Subcutaneous adipose tissue (tissue), 4 donors: Measurements from ENCODE around the gene DNAJB6. TPM values are rescaled to one million over a fixed set of nuclear protein-coding genes. Genes with fewer than 3 reads are reported as not detected.

Source experiments
- CTCF ChIP-seq: fragments of 450-650 bp; IDR thresholded peaks from one replicate; pipeline ENCODE4 v1.5.1; 2016; ENCODE audit warnings: low read depth, mild to moderate bottlenecking, control low read depth, antibody characterized with exemption, moderate library complexity
- total RNA-seq, 4 donors: library from RNA; depleted of rRNA; stranded (reverse); fragments of >200 nt; gene quantifications; one replicate each; pipeline ENCODE4 v1.1.0, GENCODE V29; 2016

DNAJB6 gene
- total RNA-seq, 4 donors from 2014 or later: 87.5 to 138 (median 92.7) TPM

- no peak for TF ChIP-seq CTCF
Observed at GRCh38 chr7:157372300-157373232, 35.8 kb downstream of the DNAJB6 start.

- no peak for TF ChIP-seq CTCF
Observed at GRCh38 chr7:157373493-157373892, 36.7 kb downstream of the DNAJB6 start.

GRCh38 chr7:157375410-157375809, 38.6 kb downstream of the DNAJB6 start:
- no peak for TF ChIP-seq CTCF

- no peak for TF ChIP-seq CTCF
Observed at GRCh38 chr7:157377436-157378124, 40.8 kb downstream of the DNAJB6 start.

GRCh38 chr7:157378390-157378789, 41.6 kb downstream of the DNAJB6 start:
- no peak for TF ChIP-seq CTCF

GRCh38 chr7:157379493-157379892, 42.7 kb downstream of the DNAJB6 start:
- no peak for TF ChIP-seq CTCF

- TF ChIP-seq CTCF: no peak
Observed at GRCh38 chr7:157380416-157380815, 43.6 kb downstream of the DNAJB6 start.
